ENCODE data around the gene RAB31.

- TF ChIP-seq POLR2AphosphoS5 (IDR thresholded peaks at IDR 0.05; ENCODE audit: low read depth, low read length) (no peak), POLR2A (IDR thresholded peaks at IDR 0.05; ENCODE audit: low read depth, low read length) (no peak), SPI1 (IDR thresholded peaks at IDR 0.05; ENCODE audit: low read depth, low read length) (no peak), PAX5 (IDR thresholded peaks at IDR 0.05; ENCODE audit: insufficient read depth, low read length, severe bottlenecking) (no peak)
These were observed 55.9 kb downstream of the RAB31 start for GRCh38 chr18:9764011-9764481.

Data from GM12891 (cell line).